Measurements from ENCODE around the gene DNM2.

DNM2 gene

DNA sequence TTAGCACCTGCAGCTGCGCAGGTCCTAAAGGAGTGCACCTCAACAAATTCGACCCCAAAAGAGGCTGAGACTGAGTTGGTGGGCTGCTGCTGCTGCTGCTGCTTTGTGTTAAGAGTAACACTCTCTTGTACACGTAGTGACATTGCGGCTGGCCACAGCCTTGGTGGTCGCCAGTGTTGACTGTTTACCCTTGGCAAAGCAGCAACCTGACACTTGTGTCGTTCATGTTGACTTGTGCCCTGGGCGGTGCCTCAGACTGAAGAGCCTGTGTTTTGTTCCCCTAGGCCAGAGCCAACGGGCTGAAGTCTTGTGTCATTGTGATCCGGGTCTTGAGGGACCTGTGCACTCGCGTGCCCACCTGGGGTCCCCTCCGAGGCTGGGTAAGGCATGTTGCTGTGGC is 39.1 kb upstream of the DNM2 start:
- Histone ChIP-seq H3K4me3 (ENCODE audit: low read length) (no peak overlapping the region), H3K79me2 (ENCODE audit: control insufficient read depth, low read length) (peaks cover 84% of the 10 kb centered on the region), H3F3A (ENCODE audit: control insufficient read depth, insufficient read depth) (no peaks in the 10 kb centered on the region; the same call in 1 of the 2 replicates), H3K9me2 (replicated peaks; ENCODE audit: control insufficient read depth, low read length) (no peaks in the 10 kb centered on the region), H3K4me2 (ENCODE audit: low read length) (no peak overlapping the region), H3K27me3 (ENCODE audit: control insufficient read depth, low read length) (no peaks in the 10 kb centered on the region), H3K27ac (ENCODE audit: low read depth, low read length) (no peak overlapping the region), H3K36me3 (ENCODE audit: control insufficient read depth, low read length) (peaks cover 94% of the 10 kb centered on the region), H3K4me1 (ENCODE audit: control insufficient read depth, low read length) (no peaks in the 10 kb centered on the region), H4K20me1 (ENCODE audit: control insufficient read depth, insufficient read depth, low read depth, low read length) (peaks cover 7% of the 10 kb centered on the region; the same call in 1 of the 2 replicates), H3K9me3 (ENCODE audit: control insufficient read depth, insufficient read depth, low read length) (no peaks in the 10 kb centered on the region)
- TF ChIP-seq EZH2phosphoT487 (IDR thresholded peaks at IDR 0.05; ENCODE audit: borderline replicate concordance, low read length) = no peak
- TF ChIP-seq, protein P1, sequence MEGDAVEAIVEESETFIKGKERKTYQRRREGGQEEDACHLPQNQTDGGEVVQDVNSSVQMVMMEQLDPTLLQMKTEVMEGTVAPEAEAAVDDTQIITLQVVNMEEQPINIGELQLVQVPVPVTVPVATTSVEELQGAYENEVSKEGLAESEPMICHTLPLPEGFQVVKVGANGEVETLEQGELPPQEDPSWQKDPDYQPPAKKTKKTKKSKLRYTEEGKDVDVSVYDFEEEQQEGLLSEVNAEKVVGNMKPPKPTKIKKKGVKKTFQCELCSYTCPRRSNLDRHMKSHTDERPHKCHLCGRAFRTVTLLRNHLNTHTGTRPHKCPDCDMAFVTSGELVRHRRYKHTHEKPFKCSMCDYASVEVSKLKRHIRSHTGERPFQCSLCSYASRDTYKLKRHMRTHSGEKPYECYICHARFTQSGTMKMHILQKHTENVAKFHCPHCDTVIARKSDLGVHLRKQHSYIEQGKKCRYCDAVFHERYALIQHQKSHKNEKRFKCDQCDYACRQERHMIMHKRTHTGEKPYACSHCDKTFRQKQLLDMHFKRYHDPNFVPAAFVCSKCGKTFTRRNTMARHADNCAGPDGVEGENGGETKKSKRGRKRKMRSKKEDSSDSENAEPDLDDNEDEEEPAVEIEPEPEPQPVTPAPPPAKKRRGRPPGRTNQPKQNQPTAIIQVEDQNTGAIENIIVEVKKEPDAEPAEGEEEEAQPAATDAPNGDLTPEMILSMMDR (IDR thresholded peaks at IDR 0.05; ENCODE audit: low read depth, low read length, poor library complexity, severe bottlenecking) = no peak

GRCh38 chr19:10679743-10680142 is 38.1 kb upstream of the DNM2 start:
- H4K20me1 ChIP-seq (ENCODE audit: control insufficient read depth, insufficient read depth, low read depth, low read length) = peaks cover 7% of the 10 kb centered on the region; the same call in 1 of the 2 replicates
- H3K79me2 ChIP-seq (ENCODE audit: control insufficient read depth, low read length) = peaks cover 79% of the 10 kb centered on the region
- no peak for TF ChIP-seq EZH2phosphoT487 (IDR thresholded peaks at IDR 0.05; ENCODE audit: borderline replicate concordance, low read length)
- TF ChIP-seq, protein P1 (IDR thresholded peaks at IDR 0.05; ENCODE audit: low read depth, low read length, poor library complexity, severe bottlenecking) = no peak
- H3F3A ChIP-seq (ENCODE audit: control insufficient read depth, insufficient read depth) = peaks cover 3% of the 10 kb centered on the region
- H3K9me2 ChIP-seq (replicated peaks; ENCODE audit: control insufficient read depth, low read length) = no peaks in the 10 kb centered on the region
- H3K4me3 ChIP-seq (ENCODE audit: low read length) = no peak overlapping the region
- H3K27ac ChIP-seq (ENCODE audit: low read depth, low read length) = no peak overlapping the region
- peaks cover 95% of the 10 kb centered on the region for H3K36me3 ChIP-seq (ENCODE audit: control insufficient read depth, low read length)
- no peaks in the 10 kb centered on the region for H3K27me3 ChIP-seq (ENCODE audit: control insufficient read depth, low read length)
- H3K4me2 ChIP-seq (ENCODE audit: low read length) = no peak overlapping the region
- no peaks in the 10 kb centered on the region for H3K9me3 ChIP-seq (ENCODE audit: control insufficient read depth, insufficient read depth, low read length)
- H3K4me1 ChIP-seq (ENCODE audit: control insufficient read depth, low read length) = no peaks in the 10 kb centered on the region

GRCh38 chr19:10680545-10681135 is 37.2 kb upstream of the DNM2 start:
- Histone ChIP-seq H4K20me1 (ENCODE audit: control insufficient read depth, insufficient read depth, low read depth, low read length) (peaks cover 7% of the 10 kb centered on the region; the same call in 1 of the 2 replicates), H3K9me3 (ENCODE audit: control insufficient read depth, insufficient read depth, low read length) (no peaks in the 10 kb centered on the region)

More at GRCh38 chr19:10680545-10681135, 37.2 kb upstream of the DNM2 start:
- Histone ChIP-seq H3F3A (ENCODE audit: control insufficient read depth, insufficient read depth) (peaks cover 6% of the 10 kb centered on the region), H3K4me2 (ENCODE audit: low read length) (no peak overlapping the region), H3K4me1 (ENCODE audit: control insufficient read depth, low read length) (no peaks in the 10 kb centered on the region), H3K4me3 (ENCODE audit: low read length) (no peak overlapping the region), H3K9me2 (replicated peaks; ENCODE audit: control insufficient read depth, low read length) (no peaks in the 10 kb centered on the region), H3K27ac (ENCODE audit: low read depth, low read length) (no peak overlapping the region), H3K36me3 (ENCODE audit: control insufficient read depth, low read length) (peaks cover 95% of the 10 kb centered on the region), H3K79me2 (ENCODE audit: control insufficient read depth, low read length) (peaks cover 74% of the 10 kb centered on the region), H3K27me3 (ENCODE audit: control insufficient read depth, low read length) (no peaks in the 10 kb centered on the region)
- TF ChIP-seq, protein P1 (IDR thresholded peaks at IDR 0.05; ENCODE audit: low read depth, low read length, poor library complexity, severe bottlenecking) = no peak
- no peak for TF ChIP-seq EZH2phosphoT487 (IDR thresholded peaks at IDR 0.05; ENCODE audit: borderline replicate concordance, low read length)
